GM19463 (cell line): ENCODE data around the gene GAS7.

Experiments used
- ATAC-seq: cut with Tn5 transposase; IDR thresholded peaks from one replicate; pipeline ENCODE4 v1.9.1; 2021; ENCODE audit warnings: mild to moderate bottlenecking, moderate library complexity; ENCODE audit not compliant: unreplicated experiment

Gene GAS7

GRCh38 chr17:9956474-9957131, 241.8 kb downstream of the GAS7 start:
- no peak for ATAC-seq

GRCh38 chr17:9953492-9953891, 244.9 kb downstream of the GAS7 start:
- ATAC-seq: no peak

- no peak for ATAC-seq
Measured at GRCh38 chr17:9951803-9952202, 246.6 kb downstream of the GAS7 start.

- no peak for ATAC-seq
Measured at GRCh38 chr17:9948928-9949327, 249.5 kb downstream of the GAS7 start.

- ATAC-seq: no peak
Measured at GRCh38 chr17:9944704-9945103, 253.7 kb downstream of the GAS7 start.

DNA sequence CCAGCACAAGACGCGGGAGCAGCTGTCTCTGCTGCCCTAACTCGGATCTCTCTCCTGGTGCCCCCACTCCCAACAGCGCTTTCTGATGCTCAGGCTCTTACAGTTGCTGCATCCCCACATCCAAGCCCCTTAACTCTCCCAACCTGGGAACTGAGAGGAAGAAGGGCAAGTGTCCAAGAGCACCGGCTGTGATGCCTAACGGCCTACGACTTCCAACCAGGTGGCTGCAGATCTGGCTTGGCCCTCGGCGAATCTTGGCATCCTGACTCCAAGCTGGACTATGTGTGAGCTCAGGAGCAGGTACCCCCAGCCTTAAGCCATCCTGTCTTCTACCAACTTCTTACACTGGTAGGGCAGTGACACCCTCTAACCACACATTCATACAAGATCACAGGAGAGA, 255.1 kb downstream of the GAS7 start:
- ATAC-seq: no peak

- ATAC-seq: no peak
Measured at GRCh38 chr17:9942885-9943284, 255.5 kb downstream of the GAS7 start.

DNA sequence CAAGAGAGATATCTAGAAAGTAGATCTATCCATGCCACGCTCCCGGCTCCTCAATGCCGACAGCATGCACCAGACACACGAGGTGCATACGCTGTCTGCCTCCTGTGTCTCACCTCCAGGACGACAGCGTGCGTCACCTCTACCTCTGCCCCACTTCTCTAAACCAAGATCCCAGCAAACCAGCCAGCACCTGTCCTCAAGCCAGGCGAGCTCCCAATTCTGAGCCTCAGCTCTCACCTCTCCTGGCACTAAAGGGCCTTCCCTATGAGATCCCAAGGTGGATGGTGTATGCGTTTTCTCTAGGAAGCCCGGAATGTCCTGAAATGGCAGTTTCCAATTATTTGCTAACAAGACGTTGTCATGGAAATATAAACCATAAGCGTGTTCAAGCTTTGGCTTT, 257.1 kb downstream of the GAS7 start:
- no peak for ATAC-seq

DNA sequence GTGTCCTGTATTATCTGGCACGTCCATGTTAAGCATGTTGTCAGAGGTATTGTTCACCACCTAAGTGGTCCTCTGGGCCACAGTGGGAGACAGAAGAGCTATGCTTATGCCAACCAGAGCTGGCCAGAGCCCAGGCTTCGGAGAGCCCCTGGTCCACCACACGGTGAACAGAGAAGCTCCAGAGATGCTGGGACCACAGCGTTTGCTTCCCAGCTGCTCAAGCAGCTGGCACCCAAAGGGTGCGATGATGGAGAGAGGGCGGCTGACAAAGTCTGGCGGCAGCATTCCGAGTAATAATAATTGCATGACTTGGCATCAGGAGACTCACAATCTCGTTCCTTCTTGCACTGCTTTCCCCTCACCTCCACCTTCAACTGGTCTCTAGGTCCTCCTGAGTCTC, 257.6 kb downstream of the GAS7 start:
- no peak for ATAC-seq

GRCh38 chr17:9938764-9939163, 259.6 kb downstream of the GAS7 start:
- ATAC-seq: no peak

GRCh38 chr17:9937901-9938300, 260.5 kb downstream of the GAS7 start:
- no peak for ATAC-seq

GRCh38 chr17:9937241-9937761, 261.1 kb downstream of the GAS7 start:
- ATAC-seq: no peak

DNA sequence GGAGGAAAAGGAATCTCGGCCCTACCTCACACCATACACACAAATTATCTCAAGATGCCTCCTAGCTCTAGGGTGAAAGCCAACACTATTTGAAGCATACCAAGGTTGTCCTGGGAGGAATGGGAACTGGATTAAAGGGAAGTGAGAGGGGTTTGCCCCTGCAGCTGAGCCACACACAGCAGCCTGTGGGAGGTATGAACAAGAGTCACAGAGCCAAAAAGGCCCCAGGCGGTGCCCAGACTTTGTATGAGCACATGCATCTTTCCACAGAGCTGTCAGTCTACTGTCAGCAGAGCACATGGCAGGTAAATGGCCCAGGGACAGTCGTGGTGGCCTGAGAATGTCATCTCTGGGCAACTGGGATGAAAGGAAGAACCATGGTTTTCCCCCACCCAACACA, 262.3 kb downstream of the GAS7 start:
- no peak for ATAC-seq

DNA sequence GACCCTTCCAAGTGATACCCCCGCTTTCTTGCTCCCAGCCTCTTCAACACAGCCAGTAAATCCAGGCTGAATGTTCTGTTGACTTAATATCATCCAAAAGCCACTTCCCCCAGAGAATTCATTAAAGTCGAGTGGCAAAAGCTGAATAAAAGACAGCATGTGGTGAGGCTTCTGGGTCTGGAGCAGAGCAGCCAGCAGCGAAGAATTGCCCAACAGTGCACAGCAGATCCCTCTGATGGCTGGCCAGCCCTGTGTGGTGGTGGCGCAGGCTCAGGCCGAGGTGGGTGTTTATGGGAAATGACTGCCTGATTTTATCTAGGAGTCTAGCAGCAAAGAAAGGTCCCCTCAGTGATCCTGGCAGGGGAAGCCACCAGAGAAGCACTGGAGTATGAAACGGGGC, 263.0 kb downstream of the GAS7 start:
- ATAC-seq: no peak

GRCh38 chr17:9934331-9934730, 264.1 kb downstream of the GAS7 start:
- no peak for ATAC-seq

GRCh38 chr17:9932491-9932890, 265.9 kb downstream of the GAS7 start:
- no peak for ATAC-seq

GRCh38 chr17:9931144-9931741, 267.2 kb downstream of the GAS7 start:
- no peak for ATAC-seq

DNA sequence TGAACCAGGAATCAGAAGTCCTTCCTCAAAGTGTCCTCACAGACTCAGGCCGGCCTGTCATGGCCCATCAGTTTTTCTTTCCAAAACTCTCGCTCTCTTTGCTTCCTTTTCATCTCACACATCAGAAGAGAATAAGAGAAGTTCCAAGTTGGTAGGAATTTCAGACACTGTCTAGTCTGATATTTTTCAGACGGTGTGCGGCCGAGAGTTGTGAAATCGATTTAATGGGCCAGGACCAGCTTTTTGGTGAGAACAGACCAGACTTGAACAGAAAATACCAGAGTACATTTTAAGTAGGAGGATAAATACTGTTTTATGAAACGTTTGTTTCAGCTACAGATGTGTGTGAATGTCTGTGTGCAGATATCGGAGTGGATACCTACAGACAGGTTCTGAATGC, 268.5 kb downstream of the GAS7 start:
- no peak for ATAC-seq

GRCh38 chr17:9928601-9929333, 269.6 kb downstream of the GAS7 start:
- ATAC-seq: no peak

DNA sequence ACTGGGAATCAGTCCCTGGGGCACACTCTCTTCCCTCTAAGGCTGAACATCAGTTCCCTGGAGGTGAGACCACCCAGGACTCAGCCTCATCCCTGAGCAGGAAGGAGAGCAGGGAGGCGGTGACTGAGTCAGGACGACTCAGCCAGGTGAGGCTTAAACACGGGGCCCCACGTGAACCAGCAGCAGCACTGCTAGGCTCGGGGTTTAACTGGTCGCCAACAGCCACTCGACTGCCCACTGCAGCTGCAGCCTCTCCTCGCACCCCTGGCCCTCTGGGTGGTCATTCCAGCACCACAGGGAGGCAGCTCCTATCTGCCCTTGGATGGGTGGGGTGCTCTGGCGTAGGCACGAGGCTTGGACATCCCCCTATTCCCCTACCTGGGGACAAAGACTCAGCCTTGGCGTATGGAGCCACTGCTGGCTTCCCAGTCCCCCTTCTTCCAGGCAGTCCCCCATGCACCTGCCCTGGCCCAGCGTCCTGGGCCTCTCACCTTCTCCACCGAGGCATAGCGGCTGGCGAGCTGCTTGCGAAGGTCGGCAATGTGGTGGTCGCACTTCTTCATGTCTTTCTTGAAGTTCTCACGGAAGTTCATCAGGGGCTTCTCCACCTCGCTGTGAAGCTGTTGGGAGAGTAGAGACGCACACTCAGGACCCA, 272.1 kb downstream of the GAS7 start:
- ATAC-seq: no peak

DNA sequence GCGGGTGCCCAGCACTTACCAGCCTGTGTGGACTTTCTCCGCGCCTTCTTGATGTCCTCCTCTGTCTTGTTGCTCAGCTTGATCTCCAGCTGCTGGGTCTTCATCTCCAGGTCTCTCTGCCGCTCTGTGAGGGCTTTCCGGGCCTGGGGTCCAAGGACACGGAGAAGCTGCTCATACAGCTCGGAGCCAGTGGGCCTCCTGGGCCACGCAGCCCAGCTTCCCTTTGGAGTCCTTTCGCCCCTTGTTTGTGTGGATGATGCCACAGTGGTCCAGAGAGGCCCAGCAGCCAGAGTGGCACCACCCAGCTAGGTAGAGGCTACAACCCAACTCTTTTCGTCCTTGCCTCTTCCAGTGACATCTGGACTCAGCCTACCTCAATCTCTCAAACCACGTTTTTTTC, 272.9 kb downstream of the GAS7 start:
- ATAC-seq: no peak
